ENCODE data around the gene GNG4. TPM values are rescaled to one million over a fixed set of nuclear protein-coding genes. Genes with fewer than 3 reads are reported as not detected.
A peak's percentile ranks its signal among the peaks of the same experiment; 100 is the strongest.

Gene GNG4
- polyA plus RNA-seq, 1 donor = 5.2 TPM

DNA sequence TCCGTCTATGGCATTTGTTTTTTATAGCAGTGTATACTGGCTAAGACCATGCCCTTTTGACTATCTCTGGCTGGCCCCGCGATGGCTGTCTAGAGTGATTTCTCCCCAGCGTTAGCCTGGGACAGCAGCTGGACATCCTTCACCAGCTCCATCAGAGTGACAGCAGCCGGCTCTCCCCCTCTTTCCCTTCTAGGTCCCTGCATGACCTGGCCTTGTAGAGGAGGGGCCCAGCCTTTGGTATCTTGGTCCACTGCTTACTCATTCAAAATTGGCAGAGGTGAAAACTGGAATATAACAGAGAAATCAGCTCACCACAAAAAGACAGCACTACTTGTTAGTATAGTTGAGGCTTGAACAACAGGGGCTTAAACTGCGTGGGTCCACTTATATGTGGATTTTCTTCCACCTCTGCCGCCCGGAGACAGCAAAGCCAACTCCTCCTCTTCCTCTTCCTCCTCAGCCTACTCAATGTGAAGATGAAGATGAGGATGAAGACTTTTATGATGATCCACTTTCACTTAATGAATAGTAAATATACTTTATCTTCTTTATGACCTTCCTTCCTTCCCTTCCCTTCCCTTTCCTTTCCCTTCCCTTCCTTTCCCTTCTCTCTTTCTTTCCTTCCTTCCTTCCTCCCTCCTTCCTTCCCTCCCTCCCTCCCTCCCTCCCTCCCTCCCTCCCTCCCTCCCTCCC lies 116.0 kb downstream of the GNG4 start:
- DNase-seq = no peak

DNA sequence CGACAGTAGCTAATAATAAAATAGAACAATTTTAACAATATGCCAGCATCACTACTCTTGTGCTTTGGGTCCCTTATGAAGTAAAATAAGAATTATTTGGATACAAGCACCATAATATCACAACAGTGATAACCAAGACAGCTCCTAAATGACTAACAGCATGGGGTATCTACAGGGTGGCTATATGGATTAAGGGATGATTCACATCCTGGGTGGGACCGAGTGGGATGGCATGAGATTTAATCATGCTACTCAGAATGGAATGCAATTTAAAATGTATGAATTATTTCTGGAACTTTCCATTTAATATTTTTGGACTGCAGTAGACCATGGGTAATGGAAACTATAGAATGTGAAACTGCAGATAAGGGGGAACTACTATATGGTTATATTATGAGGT lies 117.2 kb downstream of the GNG4 start:
- no peak for DNase-seq

DNA sequence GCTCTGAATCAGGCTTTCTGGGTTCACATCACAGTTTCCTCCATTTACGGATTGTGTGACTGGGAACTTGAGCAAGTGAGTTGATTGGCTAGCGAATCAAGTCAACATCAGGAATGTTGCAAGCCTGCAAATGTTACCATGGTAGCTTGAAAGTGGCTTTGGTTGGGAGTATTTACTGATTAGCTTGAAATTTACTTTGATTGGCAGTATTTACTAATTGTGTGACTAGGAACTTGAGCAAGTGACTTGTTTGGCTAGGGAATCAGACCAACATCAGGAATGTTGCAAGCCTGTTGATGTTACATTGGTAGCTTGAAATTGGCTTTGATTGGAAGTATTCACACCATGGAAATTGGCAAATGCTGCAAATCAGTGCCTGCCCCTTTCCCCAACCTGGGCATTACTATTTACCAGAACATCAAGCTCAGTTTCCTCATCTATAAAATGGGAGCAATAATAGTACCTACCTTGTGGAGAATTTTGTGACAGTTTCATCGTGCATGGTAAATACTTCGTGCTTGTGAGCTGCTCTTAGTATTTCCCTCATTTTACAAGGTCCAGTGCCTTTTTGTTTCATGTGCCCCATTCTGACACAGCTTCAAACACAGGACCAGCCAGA lies 122.3 kb downstream of the GNG4 start:
- DNase-seq = no peak

DNA sequence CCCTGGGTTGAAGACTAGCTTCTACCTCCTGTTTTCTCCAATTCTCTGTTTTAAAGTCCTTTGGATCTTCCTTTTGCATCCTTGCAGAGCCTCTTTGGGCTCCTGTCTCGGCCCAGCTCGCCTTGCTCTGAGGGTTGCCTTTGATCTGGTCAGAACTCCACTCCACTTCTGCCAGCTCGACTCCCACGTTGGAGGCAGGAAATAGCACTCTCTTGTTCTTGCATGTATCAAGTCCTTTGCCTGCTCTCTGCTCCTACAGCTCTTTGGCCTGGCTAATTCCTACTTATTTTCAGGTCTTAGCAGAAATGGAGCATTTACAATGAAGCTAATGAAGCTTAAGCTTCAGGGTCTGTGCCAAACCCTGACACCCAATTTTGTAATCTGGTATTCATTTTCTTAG lies 124.3 kb downstream of the GNG4 start:
- no peak for DNase-seq

DNA sequence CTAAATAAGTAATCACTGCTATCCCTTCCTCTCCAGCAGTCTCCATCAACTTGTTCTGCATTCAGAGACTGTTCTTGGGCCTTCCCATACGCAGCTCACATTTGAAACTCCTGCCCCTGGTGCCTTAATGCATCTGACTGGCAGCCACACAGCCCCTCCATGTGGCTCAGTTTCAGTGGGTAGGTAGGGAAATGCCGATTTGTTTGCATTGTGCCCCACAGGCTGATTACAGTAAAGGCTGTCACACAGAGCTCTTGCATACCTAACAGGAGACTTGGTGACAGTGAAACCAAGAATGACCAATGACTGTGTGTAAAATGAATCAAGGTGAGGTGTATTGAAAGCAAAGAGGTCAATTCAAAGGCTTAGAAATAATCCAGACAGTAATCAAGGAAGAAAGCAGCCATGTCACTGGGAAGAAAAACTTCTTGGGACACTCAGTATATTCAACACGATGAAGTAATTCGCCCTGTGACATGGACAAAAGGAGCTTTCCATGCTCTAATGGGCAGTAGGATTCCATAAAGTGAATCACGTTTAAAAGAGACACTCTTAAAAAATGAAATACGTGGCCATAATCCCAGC lies 132.6 kb downstream of the GNG4 start:
- no peak for DNase-seq

DNA sequence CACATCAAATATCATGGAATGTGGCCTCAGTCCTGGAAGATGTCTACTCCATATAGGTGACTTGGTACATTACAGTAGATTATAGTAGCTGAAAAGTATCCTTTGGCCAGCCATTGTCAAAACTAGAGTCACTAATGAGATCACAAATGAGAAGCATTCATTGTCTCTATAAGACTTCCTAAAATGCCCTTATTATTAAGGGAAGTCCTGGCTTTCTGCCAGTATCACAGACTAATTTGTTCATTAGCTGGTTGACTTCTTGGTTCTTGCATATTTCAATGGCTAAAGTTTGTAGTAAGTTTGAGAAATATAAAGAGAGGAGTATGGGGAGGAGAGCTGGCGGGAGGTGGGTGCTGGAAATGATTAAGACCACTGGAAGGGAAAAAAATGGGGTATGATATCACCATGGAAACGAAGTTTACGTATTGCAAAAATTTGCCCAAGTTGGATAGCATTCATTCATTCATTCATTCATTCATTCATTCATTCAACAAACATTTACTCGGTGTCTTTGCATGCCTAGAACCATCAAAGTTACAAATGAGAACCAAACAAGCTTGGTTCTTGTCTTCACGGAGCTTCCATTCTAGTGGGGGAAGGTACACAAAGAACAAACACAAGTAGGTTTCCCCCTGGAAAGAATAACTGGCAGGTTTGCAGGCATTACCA lies 133.6 kb downstream of the GNG4 start:
- no peak for DNase-seq

DNA sequence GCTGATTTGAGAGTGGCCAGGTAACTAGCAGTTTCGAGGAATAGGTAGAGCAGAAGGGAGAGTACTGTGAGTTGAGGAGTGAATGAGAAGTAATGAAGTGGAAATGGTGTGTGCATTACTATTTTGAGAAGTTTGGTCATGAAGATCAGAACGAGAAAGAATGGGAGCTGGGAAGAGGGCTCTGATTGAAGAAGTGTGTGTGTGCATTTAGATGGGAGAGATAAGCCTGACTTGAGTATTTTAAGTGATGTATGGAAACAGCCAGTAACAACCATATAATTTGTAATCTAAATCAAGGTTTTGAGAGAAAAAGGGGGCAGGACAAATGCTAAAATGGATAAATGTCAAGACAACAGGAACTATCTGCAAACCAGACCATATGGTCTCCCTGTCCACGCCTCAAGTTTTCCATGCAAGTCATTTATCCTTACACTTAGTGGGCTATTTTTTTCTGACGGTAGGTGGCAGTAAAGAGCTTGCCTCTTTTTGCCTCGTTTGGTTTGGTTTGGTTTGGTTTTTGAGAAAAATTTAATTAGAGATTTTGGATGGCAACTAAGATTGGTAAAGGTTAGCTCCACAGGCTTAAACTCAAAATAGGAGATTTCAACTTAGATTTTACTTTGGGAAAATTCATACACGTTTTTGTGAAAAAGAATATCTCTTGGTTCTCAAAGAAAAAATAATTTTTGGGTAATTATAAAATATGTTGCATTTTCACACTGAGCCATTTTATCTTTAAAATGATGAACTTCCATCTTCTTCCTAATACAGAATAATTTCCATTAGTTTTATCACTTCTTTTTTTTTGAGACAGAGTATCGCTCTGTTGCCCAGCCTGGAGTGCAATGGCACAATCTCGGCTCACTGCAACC lies 135.9 kb downstream of the GNG4 start:
- peak; percentile 83 for DNase-seq

DNA sequence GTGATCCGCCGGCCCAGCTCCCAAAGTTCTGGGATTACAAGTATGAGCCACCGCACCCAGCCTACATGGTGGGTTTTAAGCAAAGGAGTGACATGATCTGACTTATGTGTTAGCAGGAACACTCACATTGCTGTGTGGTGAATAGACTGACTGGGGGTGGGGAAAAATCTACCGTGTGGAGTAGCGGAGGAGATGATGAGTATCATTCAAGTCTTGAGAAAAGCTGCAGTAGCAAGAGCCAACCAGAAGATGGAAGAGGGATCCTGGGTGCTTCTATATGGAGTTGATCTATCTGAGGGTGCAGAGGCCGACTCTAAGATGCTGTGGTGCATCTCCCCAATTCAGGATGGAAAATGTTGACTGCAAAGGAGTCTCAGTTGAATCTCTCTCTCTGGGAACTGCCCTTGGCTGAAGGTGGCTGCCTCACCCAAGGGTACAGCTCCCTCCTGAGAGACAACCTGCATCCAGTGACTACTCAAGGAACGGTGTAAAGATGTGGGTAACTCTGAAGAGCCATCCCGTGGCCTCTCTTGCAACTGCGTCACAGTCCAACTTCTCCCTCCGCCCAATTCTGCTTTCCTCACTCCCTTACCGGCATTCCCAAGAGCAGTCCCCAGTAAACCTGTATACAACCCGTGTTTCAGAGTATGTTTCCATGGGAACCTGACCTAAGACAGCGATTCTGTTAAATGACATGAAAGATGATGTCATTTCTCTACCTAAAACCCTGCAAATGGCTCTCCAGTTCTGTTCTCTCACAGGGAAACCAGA lies 137.9 kb downstream of the GNG4 start:
- no peak for DNase-seq

DNA sequence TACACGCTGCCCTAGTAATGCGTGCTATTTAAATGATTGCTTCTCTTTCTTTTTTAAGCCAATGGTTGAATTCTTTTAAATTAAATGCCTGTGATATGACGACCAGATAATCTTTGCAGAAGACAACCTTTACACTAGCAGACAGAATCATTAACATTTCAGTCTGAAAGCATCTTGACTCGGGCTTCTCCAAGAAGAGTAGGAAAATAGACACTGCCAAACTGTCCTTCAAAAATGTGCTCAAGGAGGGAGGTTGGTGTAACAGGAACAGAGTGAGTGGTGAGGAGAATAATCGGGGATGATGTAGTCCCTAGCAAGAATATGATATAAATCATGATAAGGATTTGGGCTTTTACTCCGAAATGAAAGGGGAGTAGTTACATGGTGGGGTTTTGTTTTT lies 138.8 kb downstream of the GNG4 start:
- no peak for DNase-seq

DNA sequence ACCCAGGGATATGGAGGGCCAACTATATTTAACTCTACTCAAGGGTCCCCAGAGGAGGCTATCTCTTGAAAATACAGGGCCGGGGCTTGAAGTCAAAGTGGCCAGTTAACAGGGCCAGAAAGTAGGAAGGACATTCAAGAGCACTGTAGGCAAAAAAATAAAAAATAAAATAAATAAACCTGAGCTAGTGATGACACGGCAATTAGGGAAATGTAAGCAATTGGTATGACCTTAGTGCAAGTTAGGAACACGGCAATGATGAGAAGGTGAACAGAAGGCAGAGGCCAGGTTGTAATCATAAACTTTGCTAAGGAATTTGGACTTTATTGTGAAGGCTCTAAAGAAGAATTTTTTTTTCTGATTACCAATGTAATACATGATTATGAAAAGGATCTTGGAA lies 142.0 kb downstream of the GNG4 start:
- DNase-seq = no peak

DNA sequence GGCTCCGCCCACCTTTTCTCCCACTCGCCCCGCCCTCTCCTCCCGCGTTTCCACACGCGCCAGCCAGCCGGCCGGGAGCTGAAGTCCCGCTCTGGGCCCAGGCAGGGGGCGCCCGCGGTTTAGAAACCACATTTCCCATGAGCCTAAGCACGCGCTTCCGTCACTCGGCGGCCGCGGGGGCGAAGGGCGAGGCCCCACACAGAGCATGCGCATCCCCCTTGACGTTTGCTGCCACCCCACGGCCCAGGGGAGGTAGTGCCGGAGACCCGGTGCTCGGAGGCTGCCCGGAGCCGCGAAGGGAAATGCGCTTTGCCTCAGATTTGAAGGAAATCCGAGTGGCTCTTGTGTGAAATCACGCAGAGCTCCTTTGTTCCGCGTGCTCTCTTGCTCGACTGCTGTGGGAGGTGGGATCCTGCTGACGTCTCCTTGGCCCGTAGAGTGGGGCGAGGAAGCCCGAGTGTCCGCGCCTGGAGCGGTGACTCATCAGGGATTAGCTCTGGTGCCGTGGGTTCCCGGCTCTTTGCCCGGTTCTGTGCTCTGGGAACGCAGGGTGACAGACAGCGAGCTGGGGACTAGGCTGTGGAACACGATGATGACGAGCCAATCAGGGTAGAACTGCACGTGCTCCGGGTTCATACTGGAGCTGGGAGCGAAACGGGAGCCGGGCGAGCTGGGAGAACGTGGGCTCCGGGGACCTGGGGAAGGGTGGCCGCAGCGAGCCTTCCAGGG lies 144.9 kb downstream of the GNG4 start:
- DNase-seq = peak; percentile 100

DNA sequence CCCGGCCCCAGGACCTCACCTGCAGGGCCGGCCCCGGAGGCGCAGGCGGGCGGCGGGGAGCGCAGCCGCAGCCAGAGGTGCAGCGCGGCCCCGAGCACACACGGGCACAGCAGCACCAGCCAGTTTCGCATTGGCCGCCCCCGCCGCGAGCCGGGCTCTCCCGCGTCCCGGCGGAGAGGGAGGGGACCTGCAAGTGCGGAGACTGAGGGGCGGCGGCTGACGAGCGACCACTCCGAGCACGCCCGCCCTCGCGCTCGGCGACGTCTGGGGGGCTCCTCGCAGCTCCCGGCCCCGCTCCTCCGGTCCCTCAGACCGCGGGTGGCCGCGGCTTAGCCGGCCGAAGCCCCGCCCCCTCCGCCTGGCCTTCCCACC lies 145.5 kb downstream of the GNG4 start, which contains the start of gene B3GALNT2:
TSS of gene B3GALNT2 (minus strand) at position 331 of the 372 bp plus-strand sequence. CDS start at position 131, 200 bp downstream.
- DNase-seq = no peak

DNA sequence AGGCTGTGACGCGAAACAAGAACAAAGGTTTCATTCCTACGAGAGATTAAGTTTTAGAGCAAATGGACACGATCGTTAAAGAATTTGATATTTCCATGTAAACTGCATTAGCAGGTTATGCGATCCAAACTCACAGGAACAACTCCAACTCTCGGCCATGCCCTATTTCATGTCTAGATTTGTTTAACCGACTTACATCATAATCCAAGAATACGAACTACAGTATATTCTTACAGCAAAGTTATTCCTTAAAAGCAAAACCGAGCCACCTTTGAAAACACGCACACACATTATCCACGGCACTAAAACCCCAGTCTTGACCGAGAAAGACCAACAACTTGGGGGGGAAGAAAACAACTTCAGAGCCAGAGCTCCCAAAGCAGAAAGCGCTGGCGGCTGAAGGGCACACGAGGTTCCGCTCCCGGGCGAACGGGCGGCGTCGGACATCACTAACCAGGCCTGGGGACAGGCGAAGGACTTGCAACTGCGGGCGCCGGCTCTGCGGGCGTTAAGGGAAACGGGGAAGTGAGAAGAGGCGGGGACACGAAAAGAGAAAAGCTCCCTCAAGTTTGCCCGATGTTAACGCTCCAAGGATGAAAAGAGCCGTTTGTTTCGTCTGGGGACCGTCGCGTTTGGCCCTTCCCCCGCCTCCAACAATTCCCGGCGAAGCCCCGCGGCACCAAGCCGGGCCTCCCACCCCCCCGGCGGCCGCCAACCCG lies 146.0 kb downstream of the GNG4 start:
- DNase-seq = peak; percentile 54

DNA sequence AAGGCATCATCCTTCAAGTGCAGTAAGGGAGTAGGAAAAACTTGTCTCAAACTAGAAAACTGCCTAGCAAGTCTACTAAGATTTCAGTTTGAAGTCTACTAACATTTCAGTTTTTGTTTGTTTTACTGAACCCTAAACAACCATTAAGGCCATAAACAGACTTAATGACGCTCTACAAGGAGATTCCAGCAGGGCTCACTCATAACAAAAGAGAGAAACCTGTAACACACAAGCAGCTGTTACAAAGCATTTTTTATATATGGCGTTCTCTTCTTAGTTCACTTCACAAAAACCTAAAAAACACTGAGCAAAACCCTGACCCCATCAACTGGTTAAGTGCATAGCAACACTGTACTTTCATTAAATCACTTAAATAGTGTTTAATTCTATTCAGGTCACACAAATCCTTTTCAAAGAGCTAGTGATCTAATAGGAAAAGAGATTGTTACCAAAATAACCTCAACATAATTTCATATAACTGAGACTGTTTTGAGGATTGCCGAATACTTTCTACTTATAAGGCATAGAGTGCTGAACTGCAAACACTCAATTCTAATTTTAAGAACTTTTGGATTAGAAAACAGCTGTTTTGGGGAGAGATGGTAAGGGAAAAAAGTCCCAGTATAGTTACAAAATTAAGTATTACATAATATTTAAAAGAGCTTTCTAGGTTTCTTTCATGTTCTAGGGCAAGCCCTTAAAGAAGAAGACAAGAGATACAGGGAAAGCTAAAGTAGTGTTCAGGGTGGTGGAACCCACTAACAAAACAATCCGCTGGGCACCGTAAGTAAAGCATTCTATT lies 146.8 kb downstream of the GNG4 start:
- peak; percentile 60 for DNase-seq

DNA sequence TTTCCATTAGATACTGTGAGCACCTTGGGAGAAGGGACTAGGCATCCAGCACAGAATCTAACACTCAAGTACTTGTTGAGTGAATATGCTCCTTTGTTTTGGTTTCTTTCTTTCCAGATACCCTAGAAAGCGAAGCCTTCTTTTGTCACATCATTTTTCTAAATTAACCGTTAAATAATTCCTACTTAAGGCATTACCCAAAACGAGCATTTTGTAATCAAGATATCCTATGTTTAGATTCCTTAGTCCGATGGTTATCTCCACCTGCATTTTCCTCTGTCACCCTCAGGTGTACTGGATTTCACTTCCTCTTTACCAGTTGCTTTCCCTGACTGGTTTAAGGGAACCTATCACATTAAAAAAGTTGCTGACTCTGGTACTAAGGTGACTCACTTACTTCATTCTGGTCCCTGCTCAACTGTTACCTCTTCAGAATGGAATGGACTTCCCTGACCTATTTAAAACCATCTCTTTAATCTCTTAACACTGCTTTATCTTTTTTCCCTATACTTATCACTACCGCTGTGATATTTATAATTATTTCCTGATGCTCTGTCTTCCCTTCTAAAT lies 148.5 kb downstream of the GNG4 start:
- DNase-seq = no peak
